Right ventricle myocardium inferior (tissue), 1 donor: ENCODE results near the gene CDK14. TPM values are rescaled to one million over a fixed set of nuclear protein-coding genes. Genes with fewer than 3 reads are reported as not detected.

Experiments
- ATAC-seq: fragments of 200-7000 bp; cut with Tn5 transposase; one replicate; pipeline ENCODE4 v1.9.1; 2020; ENCODE audit warnings: mild to moderate bottlenecking, moderate library complexity
- DNase-seq: peaks from one replicate; pipeline ENCODE4 v3.0.0; 2021; ENCODE audit errors: missing footprints
- intact Hi-C: fragments of 100-400 bp; cut with DNase I; formaldehyde crosslinking; loops from one replicate; pipeline ENCODE4 v1.11.0; 2022
- total RNA-seq: library from RNA; stranded (reverse); fragmentation: NEBNext Ultra II Directional; extraction: Animal tissue kit (Norgen Biotek cat#: 25700); gene quantifications from one replicate; pipeline ENCODE4 v1.2.1, GENCODE V29; 2021
- donor health status: DM: no; HTN: yes; CAD: no; lungs with severe emphysema.

Gene CDK14
- total RNA-seq, 1 donor from 2014 or later: 26.3 TPM

DNA sequence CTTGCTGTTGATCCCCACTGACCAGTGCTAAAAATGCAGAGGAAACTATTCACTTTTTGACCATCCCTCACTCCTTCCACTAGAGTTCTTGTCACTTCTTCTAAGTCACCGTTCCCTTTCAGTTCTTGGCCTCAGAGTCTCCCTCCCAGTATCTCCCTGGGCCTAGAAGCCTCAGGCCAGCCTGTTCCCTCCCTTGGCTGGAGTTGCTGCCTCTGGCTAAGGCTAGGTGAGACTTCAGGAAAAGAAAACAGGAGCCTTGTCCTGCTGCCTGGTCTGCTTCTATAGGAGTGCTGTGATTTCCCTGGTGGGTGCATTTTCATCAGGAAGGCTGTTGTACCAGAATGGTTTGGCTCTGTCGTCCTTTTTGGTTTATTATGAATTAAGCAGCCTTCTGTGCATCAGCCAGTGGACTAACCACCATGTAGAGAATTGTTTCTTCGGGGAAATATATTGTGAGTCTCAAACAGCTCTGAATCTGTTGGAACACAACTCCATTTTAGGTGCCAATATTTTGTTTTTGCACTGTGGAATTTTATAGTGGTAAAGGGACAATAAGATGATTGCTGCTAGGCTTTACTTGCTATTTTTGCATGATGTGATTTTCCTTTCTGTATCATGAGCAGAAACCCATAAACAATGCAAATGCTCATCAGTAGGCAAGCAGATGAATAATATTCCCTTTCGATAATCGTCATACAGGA is 434.7 kb downstream of the CDK14 start:
- intact Hi-C loops: loop anchor here (2.0 to 10.0 kb wide), 3 partner anchors 174 to 574 kb away; no protein-coding TSS in a partner anchor
- DNase-seq (no peak), ATAC-seq (no peak)

DNA sequence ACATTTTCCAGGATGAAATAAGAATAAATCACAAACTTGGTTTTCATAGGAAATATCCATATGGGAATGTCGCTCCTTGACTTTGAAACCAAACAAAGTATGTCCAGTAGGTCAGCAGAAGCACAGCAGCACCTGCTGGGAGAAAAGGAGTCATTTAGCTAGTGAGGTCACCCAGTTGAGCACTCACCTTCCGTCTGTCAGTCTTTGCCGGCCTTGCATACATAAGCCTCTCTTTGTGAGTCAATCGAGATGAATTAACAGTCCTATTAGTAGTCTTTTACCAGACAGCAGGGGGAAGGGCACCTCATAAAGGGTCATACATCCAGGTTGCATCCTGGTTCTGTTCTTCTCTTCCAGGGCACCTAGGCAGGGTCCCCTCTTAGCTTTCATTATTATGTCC is 435.6 kb downstream of the CDK14 start:
- ATAC-seq (no peak), DNase-seq (no peak)
- intact Hi-C loops: loop anchor here (2.0 to 10.0 kb wide), 3 partner anchors 175 to 574 kb away; no protein-coding TSS in a partner anchor

DNA sequence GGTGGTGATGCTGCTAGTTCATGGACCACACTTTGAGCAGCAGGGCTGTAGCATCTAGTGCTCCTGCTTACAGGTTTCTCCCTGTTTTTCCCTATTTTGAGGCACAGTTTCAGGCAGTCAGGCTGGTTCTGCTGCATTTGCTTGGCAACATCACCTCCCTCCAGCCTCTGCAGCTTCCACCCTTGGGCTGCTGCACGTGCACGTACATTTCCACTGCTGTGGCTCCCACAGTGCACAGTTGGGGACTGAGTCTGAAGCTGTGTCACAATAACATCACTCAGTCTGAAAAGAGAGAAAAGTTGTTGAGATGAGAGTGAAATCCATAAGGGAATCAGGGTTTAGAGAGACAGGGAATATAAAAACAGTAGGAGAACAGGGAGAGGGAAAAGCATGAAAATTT is 437.5 kb downstream of the CDK14 start:
- intact Hi-C loops: loop anchor here (5.0 to 10.0 kb wide), 2 partner anchors 329 to 576 kb away; no protein-coding TSS in a partner anchor
- DNase-seq: no peak

DNA sequence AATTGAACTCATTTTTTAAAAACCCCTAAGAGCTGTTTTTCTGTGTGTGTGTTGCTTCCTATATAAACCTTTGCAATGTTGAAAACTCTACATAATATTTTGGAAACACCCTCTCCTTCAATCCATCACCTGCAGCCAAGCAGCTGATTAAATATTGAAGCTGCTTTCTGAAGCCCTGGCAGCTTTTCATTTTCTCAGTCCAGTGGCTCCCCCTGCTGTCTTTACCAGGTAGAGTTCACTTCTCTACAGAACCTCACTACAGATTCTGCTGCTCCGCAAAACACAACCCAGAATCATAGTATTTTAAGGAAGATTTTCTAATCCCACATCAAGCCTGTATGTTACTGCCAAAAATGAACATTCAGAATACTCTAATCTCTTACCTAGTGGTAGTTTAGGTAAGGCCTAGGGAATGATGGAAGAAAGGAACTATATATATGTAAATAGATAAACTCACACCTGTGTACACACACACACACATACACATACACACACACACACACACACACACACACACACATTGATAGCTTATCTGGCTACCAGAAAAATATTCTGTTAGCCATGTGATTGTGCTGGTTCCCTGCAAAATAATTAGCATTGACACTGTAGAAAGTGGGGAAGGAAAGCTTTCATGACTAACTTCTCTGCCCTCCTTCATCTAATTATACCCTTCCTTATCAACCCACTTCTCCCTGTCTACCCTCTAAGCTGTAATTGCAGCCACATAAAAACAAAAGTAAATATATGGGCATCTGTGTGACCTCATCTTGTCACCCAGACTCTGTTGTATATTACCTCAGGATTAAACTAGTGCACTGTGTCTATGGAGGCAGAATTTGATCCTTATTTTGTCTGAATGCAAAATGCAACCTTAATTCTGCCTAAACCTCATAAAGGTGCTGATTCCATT is 438.6 kb downstream of the CDK14 start:
- DNase-seq: peak; percentile 41
- intact Hi-C loops: loop anchor here (2.0 to 10.0 kb wide), 3 partner anchors 330 to 577 kb away; no protein-coding TSS in a partner anchor
- ATAC-seq: peak; percentile 80

More for the DNA sequence above, 437.5 kb downstream of the CDK14 start:
- no peak for ATAC-seq

DNA sequence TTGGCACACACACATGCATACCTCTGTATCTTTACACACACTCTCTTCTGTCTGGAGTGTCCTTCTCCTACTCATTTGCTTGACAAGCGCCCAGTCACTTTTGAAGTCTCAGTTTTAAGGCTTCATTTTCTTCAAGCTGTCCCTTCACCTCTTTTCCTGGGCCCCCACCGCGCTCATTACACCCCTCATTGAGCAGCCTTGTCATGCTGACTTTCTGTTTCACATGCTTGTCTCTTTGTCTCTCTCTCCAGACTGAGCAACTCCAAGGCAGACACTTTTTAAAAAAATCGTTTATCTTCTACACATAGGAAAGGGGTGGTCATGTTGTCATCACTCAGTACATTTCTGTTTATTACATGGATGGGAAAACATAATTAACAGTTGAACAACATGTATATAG is 442.9 kb downstream of the CDK14 start:
- DNase-seq (no peak), ATAC-seq (no peak)
- intact Hi-C loops: loop anchor here (10.0 kb wide), 1 partner anchor 334 kb away; no protein-coding TSS in a partner anchor

DNA sequence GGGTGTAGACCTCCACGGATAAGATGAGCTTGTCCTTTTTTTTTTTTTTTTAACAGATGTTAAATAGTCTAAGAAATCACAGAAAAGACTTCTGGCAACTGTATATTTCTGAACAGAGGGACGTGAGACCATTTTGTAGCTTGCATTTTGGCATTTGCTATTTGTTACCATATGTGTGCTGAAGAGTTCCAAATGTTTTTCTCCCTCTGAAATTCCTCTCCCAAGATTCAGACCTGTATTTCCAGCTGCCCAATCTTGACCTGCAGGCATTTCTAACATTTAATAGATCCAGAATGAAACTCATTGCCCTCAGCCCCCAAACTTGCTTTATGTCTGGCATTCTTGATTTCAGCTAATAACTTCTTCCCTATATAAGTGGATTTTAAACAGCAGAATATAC is 445.0 kb downstream of the CDK14 start:
- intact Hi-C loops: no loop called here
- DNase-seq (no peak), ATAC-seq (no peak)

DNA sequence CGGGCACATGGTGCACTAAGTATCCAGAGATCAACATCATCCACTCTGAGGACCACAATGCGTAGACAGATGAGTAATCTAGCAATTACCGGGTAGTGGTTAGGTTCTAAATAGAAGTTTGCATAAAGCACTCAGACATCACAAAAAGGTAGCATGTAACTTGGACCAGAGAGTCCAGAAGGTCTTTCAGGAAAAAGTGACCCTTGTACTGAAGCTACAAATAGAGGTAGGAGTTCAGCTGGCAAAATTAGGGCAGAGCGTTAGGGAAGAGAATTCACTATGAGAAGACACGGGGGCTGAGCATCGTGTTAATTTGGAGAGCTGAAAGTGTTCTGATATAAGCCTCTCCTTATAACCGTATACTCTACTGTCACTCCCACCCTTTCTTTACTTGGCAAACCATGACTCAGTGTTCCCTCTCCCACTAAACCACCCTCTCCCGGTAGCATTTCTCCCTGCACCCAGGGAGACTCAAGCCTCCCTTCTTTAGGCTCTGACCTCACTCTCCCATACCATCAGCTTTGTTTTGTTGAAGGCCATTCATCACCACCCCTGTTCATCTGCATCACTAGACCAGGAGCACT is 445.9 kb downstream of the CDK14 start:
- intact Hi-C loops: no loop called here
- DNase-seq: no peak
- no peak for ATAC-seq

DNA sequence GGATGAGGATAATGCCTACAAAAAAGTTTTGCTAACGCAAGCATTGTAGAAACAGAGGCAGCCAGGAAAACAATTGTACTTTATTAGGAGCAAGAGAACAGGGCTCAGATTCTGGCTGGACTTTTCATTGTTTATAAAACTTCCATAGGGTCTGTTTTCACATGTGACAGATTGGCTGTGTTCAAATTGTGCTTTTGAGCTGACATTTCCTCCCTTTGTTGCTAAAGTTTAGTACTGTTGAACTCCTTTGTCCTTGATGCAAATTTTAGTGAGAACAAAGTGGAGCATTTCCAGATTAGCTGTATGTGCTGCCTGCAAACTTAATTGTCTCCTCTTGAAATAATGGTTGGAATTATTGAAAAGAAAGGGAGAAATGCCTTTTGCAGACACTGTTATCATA is 447.1 kb downstream of the CDK14 start:
- DNase-seq (no peak), ATAC-seq (no peak)
- intact Hi-C loops: no loop called here

DNA sequence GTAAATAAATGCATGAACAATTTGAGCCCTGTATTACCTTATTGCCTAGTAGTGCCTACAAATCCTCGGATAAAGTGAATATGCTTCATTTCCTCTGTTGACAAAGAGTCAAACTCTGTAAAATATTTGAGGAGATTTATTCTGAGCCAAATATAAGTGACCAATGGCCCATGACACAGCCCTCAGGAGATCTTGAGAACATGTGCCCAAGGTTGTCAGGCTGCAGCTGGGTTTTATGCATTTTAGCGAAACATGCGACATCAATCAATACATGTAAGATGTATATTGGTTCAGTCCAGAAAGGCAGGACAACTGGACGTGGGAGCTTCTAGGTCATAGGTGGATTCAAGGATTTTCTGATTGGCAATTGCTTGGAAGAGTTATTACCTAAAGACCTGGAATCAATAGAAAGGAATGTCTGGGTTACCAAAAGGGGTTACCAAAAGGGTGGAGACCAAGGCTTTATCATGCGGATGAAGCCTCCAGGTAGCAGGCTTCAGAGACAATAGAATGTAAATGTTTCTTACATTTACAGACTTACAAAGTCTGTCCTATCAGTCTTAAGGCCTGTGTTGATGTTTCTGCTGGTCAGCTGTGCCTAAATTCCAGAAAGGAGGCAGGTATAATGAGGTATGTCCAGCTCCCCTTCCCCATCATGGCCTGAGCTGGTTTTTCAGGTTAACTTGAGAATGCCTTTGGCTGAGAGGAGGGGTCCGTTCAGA is 448.0 kb downstream of the CDK14 start:
- ATAC-seq: no peak
- DNase-seq: no peak
- intact Hi-C loops: no loop called here

DNA sequence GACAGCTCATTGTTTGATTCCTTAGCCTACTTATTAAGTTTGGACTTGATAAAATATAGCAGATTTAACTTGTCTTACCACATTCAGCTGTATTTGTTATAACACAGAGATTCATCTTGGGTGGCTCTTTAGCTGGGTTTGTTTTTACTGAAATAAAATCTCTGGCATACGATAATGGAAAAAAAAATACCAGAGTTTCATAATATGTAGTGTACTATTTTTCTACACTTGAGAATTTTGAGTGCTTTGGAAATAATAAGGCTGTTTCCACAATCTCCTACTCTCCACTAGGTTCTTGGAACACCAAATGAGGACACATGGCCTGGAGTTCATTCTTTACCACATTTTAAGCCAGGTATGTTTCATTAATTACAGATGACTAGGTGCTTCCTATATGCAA is 449.5 kb downstream of the CDK14 start:
- intact Hi-C loops: no loop called here
- DNase-seq: no peak
- no peak for ATAC-seq

DNA sequence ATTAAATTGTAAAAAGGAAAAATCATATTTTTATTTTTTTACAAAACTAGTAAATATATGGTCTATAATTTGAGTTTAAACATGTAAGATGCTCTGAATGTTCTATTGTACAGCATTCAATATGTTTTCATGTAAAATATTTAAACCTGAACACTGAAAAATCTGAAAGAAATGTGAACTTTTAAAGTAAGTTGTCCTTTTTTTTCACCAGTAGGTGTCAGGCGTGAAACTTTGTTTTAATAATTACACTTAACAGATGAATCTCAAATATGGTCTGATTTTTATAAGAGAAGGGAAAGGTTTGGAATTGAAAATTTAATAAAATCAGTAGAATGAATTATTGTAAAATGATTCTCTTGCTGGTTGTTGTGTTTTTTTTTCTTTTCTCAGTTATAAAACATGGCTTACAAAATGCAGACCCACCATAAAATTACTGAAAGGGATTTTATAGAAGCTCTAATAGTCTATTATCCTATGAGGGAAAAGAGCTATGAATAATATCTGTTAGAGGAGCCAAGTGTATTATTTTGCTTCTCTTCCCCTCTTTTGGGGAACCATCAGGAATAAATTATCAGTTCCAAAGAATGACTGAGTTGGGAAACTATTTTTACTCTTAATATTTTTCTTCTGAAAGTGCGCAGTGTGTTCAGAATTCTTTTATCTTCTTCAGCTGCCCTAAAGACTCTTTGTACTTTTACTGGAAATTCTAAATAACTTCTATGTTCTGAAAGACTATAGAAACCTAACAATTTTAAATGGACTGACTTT is 450.4 kb downstream of the CDK14 start:
- intact Hi-C loops: no loop called here
- ATAC-seq: no peak
- no peak for DNase-seq

DNA sequence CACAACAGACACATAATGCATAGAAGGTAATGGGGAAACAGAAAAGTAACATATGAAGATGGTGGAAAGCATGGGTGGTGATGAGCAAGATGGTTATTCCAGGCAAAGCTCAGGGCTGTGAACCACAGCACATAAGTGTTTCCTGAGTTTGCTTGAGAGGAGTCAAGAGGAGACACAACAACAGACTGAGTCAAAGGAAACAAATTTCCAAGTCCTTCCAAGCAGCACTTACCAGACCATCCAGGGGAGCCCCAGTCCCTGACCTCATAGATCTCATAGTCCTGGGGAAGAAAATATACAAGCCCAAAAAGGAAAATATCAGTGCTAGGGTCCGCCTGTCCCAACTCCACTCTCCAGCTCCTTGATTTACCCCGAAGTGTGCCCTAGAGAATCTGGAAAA is 451.5 kb downstream of the CDK14 start:
- no peak for ATAC-seq
- DNase-seq: no peak
- intact Hi-C loops: no loop called here

DNA sequence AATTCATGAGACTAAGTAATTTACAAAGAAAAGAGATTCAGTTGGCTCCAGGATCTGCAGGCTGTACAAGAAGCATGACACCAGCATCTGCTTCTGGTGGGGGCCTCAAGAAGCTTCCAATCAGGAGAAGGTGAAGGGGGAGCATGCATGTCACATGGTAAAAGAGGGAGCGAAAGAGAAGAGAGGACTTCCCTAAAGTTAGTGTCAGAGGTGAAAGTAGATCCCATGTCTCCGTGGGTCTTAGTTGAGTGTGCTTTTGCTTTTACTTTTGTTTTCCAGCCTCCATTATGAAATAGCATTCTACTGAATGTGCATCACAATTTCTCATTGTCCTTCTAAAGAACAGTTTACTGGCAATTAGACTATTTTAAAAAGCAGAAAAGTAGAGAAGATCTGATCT is 454.6 kb downstream of the CDK14 start:
- intact Hi-C loops: no loop called here
- DNase-seq (no peak), ATAC-seq (no peak)

DNA sequence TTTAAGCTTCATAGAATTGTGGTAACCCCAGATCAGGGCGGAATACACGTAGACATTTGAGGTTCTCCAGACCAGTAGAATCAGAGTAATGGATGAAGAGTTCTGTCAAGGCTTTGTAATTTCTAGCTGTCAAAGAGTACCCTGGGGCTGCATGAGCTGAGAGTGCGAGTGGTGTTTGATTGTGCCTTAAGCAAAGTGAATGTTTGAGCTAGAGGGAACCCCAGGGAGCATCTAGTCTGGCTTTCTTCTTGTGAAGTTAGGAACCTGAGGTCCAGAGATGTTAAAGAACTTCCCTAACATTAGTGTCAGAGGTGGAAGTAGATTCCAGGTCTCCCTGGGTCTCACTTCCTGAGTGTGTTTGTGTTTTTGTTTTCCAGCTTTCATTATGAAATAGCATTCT is 455.8 kb downstream of the CDK14 start:
- ATAC-seq (no peak), DNase-seq (no peak)
- intact Hi-C loops: no loop called here

DNA sequence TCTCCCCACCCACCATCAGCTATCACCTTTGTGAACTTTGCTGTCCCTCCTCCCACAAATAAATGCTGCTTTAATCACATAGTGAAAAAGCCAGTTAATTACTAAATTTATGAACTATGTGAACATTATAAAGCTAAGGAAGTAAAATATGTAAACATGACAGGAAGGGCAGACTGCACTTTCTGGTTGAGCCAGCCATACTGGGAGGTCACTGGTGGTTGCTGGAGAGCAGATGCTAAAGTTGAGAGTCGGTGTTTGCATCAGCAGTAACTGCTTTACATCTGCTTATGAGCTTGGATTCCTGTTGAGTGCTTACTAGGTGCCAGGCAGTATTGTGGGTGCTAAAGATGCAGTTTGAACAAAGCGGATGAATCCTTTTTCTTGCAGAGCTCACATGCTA is 458.3 kb downstream of the CDK14 start:
- ATAC-seq: no peak
- no peak for DNase-seq
- intact Hi-C loops: no loop called here

DNA sequence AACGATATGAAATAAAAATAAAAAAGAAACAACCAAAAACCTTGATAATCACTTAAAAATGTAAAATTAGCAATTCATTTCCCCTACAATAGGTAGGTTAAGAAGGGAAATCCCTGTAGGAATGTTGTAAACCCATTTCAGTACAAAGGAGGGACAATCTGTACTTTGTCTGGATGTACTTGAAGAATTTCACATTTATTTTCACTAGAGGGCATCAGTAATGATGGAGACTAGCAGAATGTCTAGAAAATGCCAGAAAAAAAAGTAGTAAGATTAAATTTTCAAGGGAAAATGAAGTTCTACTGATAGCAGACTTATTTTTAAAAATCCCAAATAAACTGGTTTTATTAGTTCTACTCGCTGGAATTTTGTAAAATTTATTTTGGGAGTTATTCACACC is 459.1 kb downstream of the CDK14 start:
- intact Hi-C loops: no loop called here
- no peak for ATAC-seq
- DNase-seq: no peak

DNA sequence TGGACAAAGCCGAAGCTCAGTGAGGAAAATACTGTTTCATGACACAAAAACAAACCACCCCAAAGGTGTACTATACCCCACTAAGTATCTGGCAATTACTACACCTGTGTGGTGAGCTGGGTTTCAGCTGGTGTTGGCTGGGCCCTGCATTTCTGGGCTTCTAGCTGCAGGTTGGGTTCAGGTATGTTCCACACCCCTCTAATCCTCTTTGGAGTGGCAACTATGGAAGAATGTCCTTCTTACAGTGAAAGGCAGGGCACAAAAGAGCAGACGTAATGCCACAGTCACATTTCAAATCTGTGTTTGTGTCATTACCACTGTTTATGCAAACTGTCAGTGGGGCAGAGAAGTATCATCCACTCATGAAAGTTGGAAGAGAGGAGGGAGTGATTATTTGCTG is 466.6 kb downstream of the CDK14 start:
- DNase-seq (no peak), ATAC-seq (no peak)
- intact Hi-C loops: no loop called here

DNA sequence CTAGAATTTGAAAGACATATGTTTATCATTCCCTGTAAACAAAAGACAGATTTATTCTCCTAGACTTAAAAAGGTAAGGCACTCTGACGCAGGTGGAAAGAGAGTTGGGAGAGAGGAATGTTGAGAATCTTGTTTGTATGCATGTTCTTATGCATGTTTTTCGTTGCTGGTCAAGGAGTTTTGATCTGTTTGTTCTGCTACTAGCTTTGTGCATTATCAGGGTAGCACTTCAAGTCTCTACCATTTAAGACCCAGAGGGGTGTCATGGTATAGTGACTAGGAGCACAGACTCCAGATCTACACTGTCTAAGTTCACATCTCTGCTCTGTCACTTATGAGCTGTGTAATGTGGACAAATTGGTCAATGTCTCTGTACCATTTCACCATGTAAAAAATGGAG is 467.9 kb downstream of the CDK14 start:
- intact Hi-C loops: no loop called here
- ATAC-seq: no peak
- DNase-seq: no peak
